ENCODE data around the gene CTSA.

The CTSA gene

GRCh38 chr20:45850238-45850637 is 40.9 kb upstream of the CTSA start:
- TF ChIP-seq CTCF (IDR thresholded peaks at IDR 0.05): no peak

GRCh38 chr20:45850926-45851325 is 40.2 kb upstream of the CTSA start:
- TF ChIP-seq CTCF (IDR thresholded peaks at IDR 0.05): no peak

- TF ChIP-seq CTCF (IDR thresholded peaks at IDR 0.05): no peak
These were observed 39.6 kb upstream of the CTSA start for GRCh38 chr20:45851501-45851900.

- TF ChIP-seq CTCF (IDR thresholded peaks at IDR 0.05): no peak
These were observed 38.8 kb upstream of the CTSA start for GRCh38 chr20:45852326-45852725.

GRCh38 chr20:45853484-45853883 is 37.7 kb upstream of the CTSA start:
- no peak for TF ChIP-seq CTCF (IDR thresholded peaks at IDR 0.05)

GRCh38 chr20:45857114-45857881 is 33.8 kb upstream of the CTSA start, which contains the start of the genes ACOT8 and ZSWIM3:
TSS of gene ACOT8 (minus strand) at chr20:45857392. CDS start at chr20:45857315, 77 bp downstream.
TSS of gene ZSWIM3 (plus strand) at chr20:45857614. CDS start at chr20:45857826, 212 bp downstream.
- TF ChIP-seq CTCF (IDR thresholded peaks at IDR 0.05): no peak

- TF ChIP-seq CTCF (IDR thresholded peaks at IDR 0.05): no peak
These were observed 33.3 kb upstream of the CTSA start for GRCh38 chr20:45857882-45858216.

- no peak for TF ChIP-seq CTCF (IDR thresholded peaks at IDR 0.05)
These were observed 31.2 kb upstream of the CTSA start for GRCh38 chr20:45859916-45860315.
